H9 (cell line): Measurements from ENCODE around the gene FARS2. TPM values are rescaled to one million over a fixed set of nuclear protein-coding genes. Genes with fewer than 3 reads are reported as not detected.
A peak's percentile ranks its signal among the peaks of the same experiment; 100 is the strongest.

Source experiments
- DNase-seq: peaks from one replicate; pipeline ENCODE4 v3.0.0-alpha.2; 2017
- H2AFZ ChIP-seq: one replicate; pipeline ENCODE4 v1.6.1; 2013; ENCODE audit warnings: mild to moderate bottlenecking, low read length, control low read depth, moderate library complexity
- H2AK5ac ChIP-seq: 2 replicates; pipeline ENCODE4 v1.6.1; 2013; ENCODE audit warnings: low read length, control low read depth, mixed read lengths; ENCODE audit not compliant: insufficient read length
- H2BK120ac ChIP-seq: one replicate; pipeline ENCODE4 v1.6.1; 2013; ENCODE audit warnings: low read depth, mild to moderate bottlenecking, low read length, control low read depth, inconsistent platforms; ENCODE audit not compliant: poor library complexity, severe bottlenecking
- H2BK12ac ChIP-seq: 2 replicates; pipeline ENCODE4 v1.6.1; 2013; ENCODE audit warnings: low read length, control low read depth, mixed read lengths, low read depth; ENCODE audit not compliant: insufficient read length
- H2BK15ac ChIP-seq: 2 replicates; pipeline ENCODE4 v1.6.1; 2013; ENCODE audit warnings: low read depth, low read length, control low read depth
- H2BK20ac ChIP-seq: one replicate; pipeline ENCODE4 v1.6.1; 2013; ENCODE audit warnings: low read depth, mild to moderate bottlenecking, low read length, control low read depth, inconsistent platforms; ENCODE audit not compliant: poor library complexity, severe bottlenecking
- H2BK5ac ChIP-seq: 2 replicates; pipeline ENCODE4 v1.6.1; 2013; ENCODE audit warnings: low read length, control low read depth, mixed read lengths; ENCODE audit not compliant: insufficient read length
- H3K14ac ChIP-seq: 2 replicates; pipeline ENCODE4 v1.6.1; 2013; ENCODE audit warnings: low read length, control low read depth; ENCODE audit not compliant: insufficient read depth
- H3K18ac ChIP-seq: 2 replicates; pipeline ENCODE4 v1.6.1; 2013; ENCODE audit warnings: low read depth, mild to moderate bottlenecking, mixed read lengths, low read length, control low read depth; ENCODE audit not compliant: insufficient read length
- H3K23ac ChIP-seq: 2 replicates; pipeline ENCODE4 v1.6.1; 2013; ENCODE audit warnings: low read length, control low read depth, mixed read lengths, low read depth; ENCODE audit not compliant: insufficient read length
- H3K23me2 ChIP-seq: 2 replicates; pipeline ENCODE4 v1.6.1; 2013; ENCODE audit warnings: low read depth, mild to moderate bottlenecking, mixed read lengths, low read length, control low read depth; ENCODE audit not compliant: insufficient read length, poor library complexity, severe bottlenecking
- H3K27ac ChIP-seq: 2 replicates; pipeline ENCODE4 v1.5.1; 2013; ENCODE audit warnings: low read length, control low read depth, mixed read lengths, low read depth; ENCODE audit not compliant: insufficient read length
- H3K27me3 ChIP-seq: 2 replicates; pipeline ENCODE4 v1.6.1; 2013; ENCODE audit warnings: low read length, control low read depth, inconsistent platforms; ENCODE audit not compliant: insufficient read depth
- H3K4ac ChIP-seq: 2 replicates; pipeline ENCODE4 v1.6.1; 2013; ENCODE audit warnings: low read depth, mild to moderate bottlenecking, control low read depth, inconsistent platforms, low read length, moderate library complexity
- H3K4me1 ChIP-seq: 2 replicates; pipeline ENCODE4 v1.6.1; 2013; ENCODE audit warnings: low read length, control low read depth, inconsistent platforms; ENCODE audit not compliant: insufficient read depth
- H3K4me2 ChIP-seq: 2 replicates; pipeline ENCODE4 v1.6.1; 2013; ENCODE audit warnings: low read length, control low read depth, mixed read lengths; ENCODE audit not compliant: insufficient read length, insufficient read depth
- H3K56ac ChIP-seq: 2 replicates; pipeline ENCODE4 v1.6.1; 2013; ENCODE audit warnings: low read depth, mild to moderate bottlenecking, mixed read lengths, low read length, control low read depth; ENCODE audit not compliant: insufficient read length
- H3K79me1 ChIP-seq: 2 replicates; pipeline ENCODE4 v1.6.1; 2013; ENCODE audit warnings: low read depth, mild to moderate bottlenecking, moderate library complexity, low read length, control low read depth, inconsistent platforms; ENCODE audit not compliant: insufficient read depth, poor library complexity, severe bottlenecking
- H3K79me2 ChIP-seq: 2 replicates; pipeline ENCODE4 v1.6.1; 2013; ENCODE audit warnings: low read length, control low read depth, inconsistent platforms; ENCODE audit not compliant: insufficient read depth
- H3K9ac ChIP-seq: 2 replicates; pipeline ENCODE4 v1.6.1; 2013; ENCODE audit warnings: low read length, control low read depth, mixed read lengths; ENCODE audit not compliant: insufficient read length; ENCODE audit errors: extremely low read depth
- H3K9me3 ChIP-seq: one replicate; pipeline ENCODE4 v1.6.1; 2013; ENCODE audit warnings: low read depth, low read length, inconsistent platforms; ENCODE audit not compliant: control insufficient read depth
- H3T11ph ChIP-seq: one replicate; pipeline ENCODE4 v1.6.1; 2013; ENCODE audit warnings: mild to moderate bottlenecking, low read length, control low read depth, inconsistent platforms
- H4K20me1 ChIP-seq: one replicate; pipeline ENCODE4 v1.6.1; 2013; ENCODE audit not compliant: control insufficient read depth, insufficient read length, insufficient read depth
- H4K5ac ChIP-seq: 2 replicates; pipeline ENCODE4 v1.6.1; 2013; ENCODE audit warnings: low read depth, mild to moderate bottlenecking, mixed read lengths, low read length, control low read depth; ENCODE audit not compliant: insufficient read length
- H4K8ac ChIP-seq: replicated peaks from 2 replicates; pipeline ENCODE4 v1.6.1; 2013; ENCODE audit warnings: low read length, control low read depth, mixed read lengths, low read depth; ENCODE audit not compliant: insufficient read length
- H4K91ac ChIP-seq: 2 replicates; pipeline ENCODE4 v1.6.1; 2013; ENCODE audit warnings: low read depth, mild to moderate bottlenecking, moderate library complexity, mixed read lengths, low read length, control low read depth; ENCODE audit not compliant: insufficient read length
- H3K27ac Mint-ChIP-seq, 3 experiments: 2 replicates in 2 of 3; 3 replicates in 1 of 3; pipeline ENCODE4 v1.8.0; 2020 to 2021; ENCODE audit warnings: mixed read lengths in 3 of 3, mild to moderate bottlenecking in 1 of 3, moderate library complexity in 1 of 3
- H3K27me3 Mint-ChIP-seq: 2 replicates; pipeline ENCODE4 v1.8.0; 2021; ENCODE audit warnings: low read depth, mild to moderate bottlenecking, moderate library complexity, mixed read lengths
- H3K36me3 Mint-ChIP-seq, 3 experiments: 2 replicates in 2 of 3; 3 replicates in 1 of 3; pipeline ENCODE4 v1.8.0; 2020 to 2021; ENCODE audit warnings: low read depth in 3 of 3, mixed read lengths in 3 of 3; ENCODE audit not compliant: insufficient read depth in 1 of 3
- H3K4me1 Mint-ChIP-seq, 2 experiments: 2 replicates each; pipeline ENCODE4 v1.8.0; 2020; ENCODE audit warnings: mixed read lengths in 2 of 2
- H3K4me3 Mint-ChIP-seq, 2 experiments: 2 replicates in 1 of 2; 3 replicates in 1 of 2; pipeline ENCODE4 v1.8.0; 2020 to 2021; ENCODE audit warnings: mild to moderate bottlenecking in 2 of 2, mixed read lengths in 2 of 2, moderate library complexity in 1 of 2
- H3K9me3 Mint-ChIP-seq, 2 experiments: 2 replicates in 1 of 2; 3 replicates in 1 of 2; pipeline ENCODE4 v1.8.0; 2020; ENCODE audit warnings: mild to moderate bottlenecking in 2 of 2, mixed read lengths in 2 of 2, moderate library complexity in 1 of 2
- CTCF ChIP-seq: fragments of 200-600 bp; sonication (generic); conservative IDR thresholded peaks from 3 replicates; pipeline ENCODE4 v1.8.0; 2021; ENCODE audit warnings: antibody characterized with exemption, mild to moderate bottlenecking
- WGBS: extraction: QIAGEN DNeasy Blood & Tissue Kit; methylation state at CpG from one replicate; pipeline ENCODE4 v1.1.7; 2013; ENCODE audit warnings: missing lambda C conversion rate, low lambda C conversion rate, mixed read lengths; ENCODE audit not compliant: insufficient read length; ENCODE audit errors: extremely low coverage; 5-methylcytosine and 5-hydroxymethylcytosine counted together
- total RNA-seq: library from RNA; stranded (reverse); gene quantifications from 2 replicates; pipeline ENCODE4 v1.2.1, GENCODE V29; 2021

Gene FARS2
- total RNA-seq, 1 experiment from 2014 or later: 8.5 TPM

- H3K27me3 Mint-ChIP-seq: no peaks in the 10 kb centered on the region; the same call in 1 of the 2 replicates
- H3K4me2 ChIP-seq: no peak overlapping the region
- H3K27ac ChIP-seq: no peak overlapping the region
- H3K4ac ChIP-seq: no peak overlapping the region
- no peak overlapping the region for H3K9ac ChIP-seq
- peak overlapping the region in 1 of 3 experiments; percentile 49; a peak in 1 of 7 replicates for H3K27ac Mint-ChIP-seq
- H3K79me1 ChIP-seq: no peaks in the 10 kb centered on the region
- H3K18ac ChIP-seq: no peak overlapping the region
- no CpG with 5 or more reads among the region's 17 CpGs for WGBS
- no peak overlapping the region for H3T11ph ChIP-seq
- no peak overlapping the region for H3K23ac ChIP-seq
- H2BK12ac ChIP-seq: no peak overlapping the region
- H3K4me1 Mint-ChIP-seq: no peaks in the 10 kb centered on the region
- peaks cover 0 to 4% (median 1%) of the 10 kb centered on the region in 3 experiments; a peak in 4 of 7 replicates for H3K36me3 Mint-ChIP-seq
- no peak overlapping the region for H4K8ac ChIP-seq
- no peak overlapping the region for H4K5ac ChIP-seq
- H3K23me2 ChIP-seq: no peaks in the 10 kb centered on the region
- no peak overlapping the region for H2BK5ac ChIP-seq
- no peak overlapping the region for H3K14ac ChIP-seq
- no peak overlapping the region for H3K4me3 Mint-ChIP-seq
- no peak overlapping the region for H3K56ac ChIP-seq
- no peak overlapping the region for H2AFZ ChIP-seq
- no peak for DNase-seq
- H3K79me2 ChIP-seq: no peaks in the 10 kb centered on the region
- H4K91ac ChIP-seq: no peak overlapping the region
- no peaks in the 10 kb centered on the region for H3K9me3 ChIP-seq
- no peak overlapping the region for H2BK20ac ChIP-seq
- TF ChIP-seq CTCF: no peak
- no peak overlapping the region for H2BK15ac ChIP-seq
- H3K4me1 ChIP-seq: no peaks in the 10 kb centered on the region
- no peaks in the 10 kb centered on the region for H4K20me1 ChIP-seq
- H2AK5ac ChIP-seq: no peak overlapping the region
- no peak overlapping the region for H2BK120ac ChIP-seq
- peaks cover 0 to 3% of the 10 kb centered on the region in 2 experiments; a peak in 1 of 5 replicates for H3K9me3 Mint-ChIP-seq
- no peaks in the 10 kb centered on the region for H3K27me3 ChIP-seq
These were observed 391.3 kb downstream of the FARS2 start for GRCh38 chr6:5652406-5653137.
